Ecto neural progenitor cell (in vitro differentiated cells): ENCODE data around the gene RAB36.
A peak's percentile ranks its signal among the peaks of the same experiment; 100 is the strongest.

Experiments
- DNase-seq: peaks from one replicate; pipeline ENCODE4 v3.0.0-alpha.2; 2018; ENCODE audit warnings: low spot score

Gene RAB36

DNA sequence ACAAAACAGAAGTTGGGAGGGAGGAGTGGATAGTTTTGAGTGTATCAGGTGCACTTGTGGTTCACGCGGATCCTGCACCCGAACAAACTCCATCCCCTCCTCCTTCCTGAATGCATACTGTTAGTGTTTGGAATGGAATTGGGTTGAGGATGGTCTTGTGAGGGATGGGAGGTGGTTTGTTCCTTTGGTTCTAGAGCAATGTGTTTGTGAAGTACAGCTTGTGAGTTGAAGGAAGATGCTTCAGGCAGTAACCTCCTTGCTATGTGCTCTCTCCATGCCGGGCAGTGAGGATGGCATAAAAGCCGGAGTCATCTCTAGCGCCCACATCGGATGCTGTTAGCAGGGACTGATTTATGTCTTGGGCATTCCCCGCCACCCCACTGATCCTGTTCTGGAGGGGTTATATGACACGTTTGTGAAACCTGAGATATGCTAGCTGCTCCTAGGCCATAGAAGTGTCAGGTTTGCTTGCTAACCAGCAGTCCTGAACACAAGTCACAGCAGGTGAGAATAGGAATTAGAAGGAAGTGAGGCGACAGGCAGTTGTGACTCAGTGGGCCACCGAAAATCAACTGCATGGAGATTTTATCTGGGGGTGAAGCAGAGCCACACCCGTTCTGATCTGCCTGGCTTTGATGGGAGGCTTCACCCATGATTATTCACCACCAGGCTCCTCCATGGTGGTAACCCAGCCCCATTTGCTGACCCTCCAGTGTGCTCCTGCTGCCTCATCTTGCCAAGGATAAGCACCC, 37.2 kb downstream of the RAB36 start:
- DNase-seq = no peak

DNA sequence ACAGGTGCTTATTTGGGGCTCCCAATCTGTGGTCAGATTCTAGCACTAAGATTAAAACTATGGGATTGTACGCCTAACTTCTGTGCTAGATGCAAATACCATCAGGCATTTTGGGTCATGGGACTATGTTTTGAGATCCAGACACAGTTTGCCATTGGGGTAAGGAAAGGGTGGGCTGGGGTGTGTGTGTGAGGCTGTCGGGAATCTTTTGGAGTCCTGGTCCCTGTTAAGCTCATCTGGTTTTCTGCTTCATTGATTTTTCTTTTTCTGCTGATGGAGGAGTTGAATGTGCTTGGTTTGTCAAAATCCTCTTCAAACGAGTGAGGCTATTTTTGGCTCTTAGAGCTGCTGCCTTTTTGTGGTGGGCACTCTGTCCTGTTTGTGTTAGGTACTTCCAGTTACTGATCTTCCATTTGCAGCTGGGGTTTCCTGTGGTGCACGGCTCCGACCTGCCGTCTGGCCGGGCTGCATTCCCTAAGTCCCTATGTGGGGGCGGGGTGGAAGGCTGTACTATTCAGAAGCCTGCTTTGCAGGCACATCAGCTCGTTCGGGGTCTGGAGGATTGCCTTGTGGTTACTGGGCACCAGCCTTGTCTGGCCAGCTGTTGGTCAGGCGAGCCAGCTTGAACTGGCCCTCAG, 37.9 kb downstream of the RAB36 start:
- DNase-seq = peak; percentile 86

DNA sequence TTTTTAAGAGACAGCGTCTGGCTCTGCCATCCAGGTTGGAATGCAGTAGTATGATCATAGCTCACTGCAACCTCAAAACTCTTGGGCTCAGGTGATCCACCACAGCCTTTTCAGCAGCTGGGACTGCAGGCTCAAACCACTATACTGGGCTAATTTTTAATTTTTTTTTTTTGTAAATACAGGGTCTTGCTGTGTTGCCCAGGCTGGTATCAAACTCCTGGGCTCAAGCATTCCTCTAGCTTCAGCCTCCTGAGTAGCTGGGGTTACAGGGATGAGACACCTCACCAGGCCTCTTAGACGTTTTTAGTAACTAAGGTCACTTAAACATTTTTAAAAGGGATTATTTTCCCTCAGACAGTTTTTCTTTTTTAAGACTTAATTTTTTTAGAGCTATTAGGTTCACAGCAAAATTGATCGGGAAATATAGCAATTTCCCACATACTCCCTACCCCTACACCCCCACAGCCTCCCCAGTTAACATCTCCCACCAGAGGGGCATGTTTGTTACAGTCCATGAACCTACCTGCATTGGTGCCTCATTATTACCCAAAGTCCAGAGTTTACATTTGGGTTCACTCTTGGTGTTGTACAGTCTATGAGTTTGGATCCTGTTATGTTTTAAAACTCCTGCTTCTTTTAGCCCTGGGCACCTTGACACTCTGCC, 39.0 kb downstream of the RAB36 start:
- DNase-seq = no peak

DNA sequence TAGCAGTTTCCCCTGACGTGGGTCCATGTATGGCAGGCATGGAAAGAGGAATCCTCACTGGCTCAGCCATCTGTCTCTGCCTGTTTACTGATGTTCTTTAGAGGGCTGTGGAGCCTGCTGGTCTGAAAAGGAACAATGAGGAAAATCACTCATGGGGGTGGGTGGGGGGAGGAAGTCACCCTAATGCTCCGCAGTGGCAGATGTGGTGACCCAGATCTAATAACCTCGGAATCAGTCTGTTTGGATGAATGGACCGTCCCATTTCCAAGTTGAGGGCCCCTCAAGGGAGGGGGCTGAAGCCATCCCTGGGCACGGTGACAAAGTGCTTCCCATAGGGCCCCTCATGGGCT, 39.5 kb downstream of the RAB36 start:
- no peak for DNase-seq

DNA sequence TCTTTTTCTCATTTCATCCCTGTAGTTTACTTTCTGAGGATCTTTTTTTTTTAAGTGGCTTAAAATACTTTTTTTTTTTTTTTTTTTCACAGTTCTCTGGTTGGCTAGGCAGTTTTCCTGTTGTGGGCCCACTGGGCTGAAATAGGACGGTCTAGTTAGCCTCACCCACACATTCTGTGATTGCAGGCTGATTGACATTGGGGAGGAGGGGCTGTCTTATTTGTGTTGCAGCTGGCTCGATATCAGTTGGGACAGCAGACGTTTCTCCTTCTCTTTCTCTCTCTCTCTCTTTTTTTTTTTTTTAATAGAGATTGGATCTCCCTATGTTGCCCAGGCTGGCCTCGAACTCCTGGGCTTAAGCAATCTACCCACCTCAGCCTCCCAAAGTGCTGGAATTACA, 41.9 kb downstream of the RAB36 start:
- DNase-seq = no peak

DNA sequence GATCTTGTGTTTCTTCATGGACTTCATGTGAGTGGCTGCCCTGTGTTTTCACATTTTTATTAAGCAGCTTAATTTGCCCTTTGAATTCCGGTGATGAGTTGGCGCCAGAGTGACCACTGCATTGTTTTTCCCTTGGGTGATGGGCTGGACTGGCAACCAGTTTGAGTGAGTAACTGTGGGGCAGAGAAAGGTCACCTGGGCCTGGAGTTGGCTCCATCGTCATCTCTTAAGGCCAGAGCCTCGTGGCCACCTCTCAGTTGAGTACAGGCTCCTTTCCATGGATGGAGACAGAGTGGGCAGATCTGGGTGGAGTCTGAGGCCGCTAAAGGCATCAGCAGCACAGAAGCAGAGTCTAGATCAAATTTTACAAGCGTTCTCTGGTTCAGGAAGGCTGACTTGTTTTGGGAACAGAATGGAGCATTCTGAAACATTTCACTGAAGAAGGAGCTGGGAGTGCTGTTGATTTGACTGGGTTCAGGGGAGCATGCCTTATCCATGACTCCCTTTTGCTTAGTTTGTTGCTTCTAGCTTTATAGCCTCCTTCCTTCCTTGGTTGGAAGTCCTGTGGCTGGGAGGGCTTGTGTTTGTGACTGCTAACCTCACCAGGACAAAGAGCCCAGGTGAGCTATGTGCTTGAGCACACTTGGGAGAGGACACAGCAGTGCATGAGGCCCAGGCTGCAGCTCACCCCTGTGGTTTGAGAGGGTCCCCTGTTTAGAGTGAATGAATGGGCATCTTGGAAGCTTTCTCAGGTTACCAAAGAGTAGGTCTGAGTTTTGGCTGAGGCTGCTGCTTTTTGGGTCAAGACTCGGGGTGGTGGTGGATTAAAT, 42.8 kb downstream of the RAB36 start:
- no peak for DNase-seq

DNA sequence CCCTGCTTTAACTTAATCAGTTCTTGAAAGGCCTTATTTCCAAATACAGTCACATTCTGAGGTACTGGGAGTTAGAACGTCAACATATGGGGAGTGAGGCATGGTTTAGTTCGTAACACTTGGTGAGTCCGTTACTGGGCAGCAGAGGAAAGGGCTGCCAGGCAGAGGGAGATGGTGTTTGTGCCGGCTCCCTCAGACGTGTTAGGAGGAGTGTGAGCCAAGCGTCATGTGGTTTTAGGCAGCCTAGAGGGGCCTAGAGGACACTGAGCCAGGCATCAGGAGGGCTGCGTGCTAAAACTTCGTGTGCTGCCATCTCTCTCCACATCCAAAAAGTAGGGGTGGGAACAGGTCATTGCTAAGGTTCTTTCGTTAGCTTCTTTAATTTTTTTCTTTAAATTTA, 45.2 kb downstream of the RAB36 start:
- no peak for DNase-seq

DNA sequence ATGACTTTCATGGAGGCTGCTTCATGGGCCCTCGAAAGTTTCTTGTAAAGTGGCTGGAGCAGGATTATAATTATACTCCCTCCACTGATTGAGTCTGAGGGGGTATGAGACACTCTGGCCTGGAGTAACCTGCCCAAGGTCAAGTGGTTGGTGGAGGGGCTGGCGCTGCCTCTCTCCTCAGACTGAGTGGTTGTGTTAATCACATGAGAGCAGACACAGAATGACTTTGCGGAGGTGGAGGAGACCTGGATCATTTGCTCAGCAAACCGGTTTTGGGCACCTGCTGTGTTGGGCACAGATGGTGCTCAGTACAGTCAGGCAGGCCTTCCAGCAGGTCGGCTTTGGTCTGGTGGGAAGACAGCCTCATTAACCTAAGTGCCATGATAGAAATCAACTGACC, 46.9 kb downstream of the RAB36 start:
- no peak for DNase-seq

DNA sequence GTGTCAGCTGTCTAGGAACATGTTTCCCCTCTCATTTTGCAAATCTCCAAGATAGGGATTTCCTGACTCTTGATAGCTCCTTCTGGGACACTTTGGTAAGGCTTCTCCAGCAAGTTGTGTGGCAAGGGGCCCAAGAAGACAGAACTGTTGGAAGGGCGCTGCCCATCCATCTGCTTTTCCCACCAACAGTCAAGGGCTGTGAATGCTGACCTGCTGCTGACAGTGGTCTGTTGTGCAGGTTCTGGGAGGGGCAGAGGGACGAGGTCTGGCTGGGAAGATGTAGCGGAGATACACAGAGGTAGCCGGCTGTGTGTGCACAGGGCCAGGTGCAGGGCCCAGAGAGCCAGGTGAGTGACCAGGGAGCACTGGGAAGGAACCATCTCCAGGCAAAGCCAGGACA, 47.3 kb downstream of the RAB36 start:
- no peak for DNase-seq

DNA sequence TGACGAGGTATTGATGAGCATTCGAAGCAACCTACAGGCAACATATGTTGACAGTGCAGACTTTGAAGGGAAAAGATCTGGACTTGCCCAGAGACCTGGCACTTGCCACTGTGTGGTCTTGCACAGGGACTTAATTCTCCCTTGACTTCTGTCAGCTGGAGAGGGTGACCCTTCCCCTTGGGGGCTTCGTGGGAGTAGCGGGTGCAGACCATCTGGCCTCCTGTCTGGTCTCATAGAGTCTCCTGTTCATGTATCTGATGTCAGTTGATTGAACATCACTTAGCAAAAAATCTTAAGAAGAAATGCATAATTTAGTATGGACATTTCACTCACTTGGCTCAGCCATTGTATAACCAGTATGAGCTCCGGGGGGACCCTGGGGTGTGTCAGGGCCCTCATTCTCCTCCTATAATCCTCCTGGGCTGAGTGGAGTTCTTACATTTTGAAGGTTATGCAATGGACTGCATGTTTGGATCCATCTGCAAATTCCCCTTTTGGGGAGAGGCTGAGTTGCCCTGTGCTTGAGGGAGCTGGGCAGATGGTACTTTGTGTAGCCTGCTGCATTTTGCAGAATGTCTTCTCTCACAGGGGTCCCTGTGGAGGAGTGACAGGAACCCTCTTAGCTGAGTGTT, 48.0 kb downstream of the RAB36 start:
- DNase-seq = no peak

DNA sequence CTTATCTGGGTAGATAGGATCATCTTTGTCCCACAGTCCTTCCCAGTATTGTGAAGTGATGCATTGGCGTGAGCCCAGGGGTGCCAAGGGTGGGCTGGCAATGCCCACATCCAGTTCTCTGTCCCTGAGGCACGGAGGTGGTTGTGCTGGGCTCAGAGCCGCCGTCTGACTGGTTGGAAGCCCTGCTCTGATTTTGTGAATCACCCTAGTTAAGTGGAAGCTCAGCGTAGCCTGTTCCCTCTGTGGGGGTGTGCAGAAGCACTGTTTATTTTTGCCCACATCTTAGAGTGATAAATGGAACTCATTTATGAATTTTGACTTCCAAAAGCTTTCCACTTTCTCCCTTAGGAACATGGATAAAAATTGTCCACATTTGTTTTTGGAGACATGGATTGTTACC, 48.6 kb downstream of the RAB36 start:
- DNase-seq = no peak

DNA sequence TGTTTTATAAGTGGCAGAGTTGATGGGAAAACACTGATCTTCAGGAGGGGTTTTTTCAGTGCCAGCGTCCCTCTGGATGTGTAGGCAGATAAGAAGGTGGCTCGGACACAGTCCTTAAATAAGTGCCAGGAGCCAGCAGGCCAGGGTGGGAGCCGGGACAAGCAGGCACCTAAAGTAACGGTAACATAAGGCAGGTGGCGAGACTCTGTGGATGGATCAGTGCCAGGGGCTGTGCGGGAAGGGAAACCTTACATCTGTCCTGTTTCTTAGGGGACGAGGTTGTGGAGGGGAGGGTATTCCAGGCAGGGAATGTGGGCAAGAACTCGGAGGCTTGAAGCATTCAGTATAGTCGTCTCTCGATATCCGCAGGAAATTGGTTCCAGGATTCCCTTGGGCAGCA, 50.9 kb downstream of the RAB36 start:
- DNase-seq = no peak

DNA sequence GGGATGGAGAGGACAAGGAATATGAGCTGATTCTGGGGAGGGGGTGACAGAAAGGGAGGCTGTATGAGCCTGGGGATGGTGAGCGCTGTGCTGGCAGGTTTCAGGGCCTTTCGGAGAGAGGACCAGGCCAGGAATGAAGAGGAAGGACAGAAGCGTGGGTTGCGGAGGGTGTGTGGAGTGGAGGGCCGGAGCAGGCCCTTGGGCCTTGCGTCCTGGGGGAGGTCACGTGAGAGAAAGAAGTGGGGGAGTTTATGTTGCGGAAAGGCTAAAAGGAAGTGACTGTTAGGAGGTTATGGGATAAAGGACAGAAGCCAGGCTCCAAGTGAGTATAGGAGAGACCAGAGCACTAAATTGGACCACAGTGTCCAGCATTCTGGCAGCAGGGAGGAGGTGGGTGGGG, 52.6 kb downstream of the RAB36 start:
- DNase-seq = no peak

DNA sequence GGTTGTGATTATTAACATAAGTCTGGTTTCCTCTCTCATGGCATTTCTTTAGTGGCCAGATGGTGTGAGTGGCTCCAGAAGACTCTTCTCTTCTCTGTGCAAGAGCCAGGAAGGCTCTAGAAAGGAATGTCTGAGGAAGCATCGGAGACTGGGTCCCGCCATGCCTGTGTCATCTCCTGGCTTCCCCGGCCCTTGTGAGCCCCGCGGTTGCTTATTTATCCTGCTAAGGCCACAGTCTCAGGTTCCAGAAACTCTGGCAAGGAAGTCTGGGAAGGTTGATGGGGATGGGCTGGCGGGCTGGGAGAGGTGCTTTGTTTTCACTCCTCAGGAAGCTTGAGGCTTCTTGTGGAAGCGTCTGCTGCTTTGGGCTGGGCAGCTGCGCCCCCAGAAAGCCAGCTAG, 53.9 kb downstream of the RAB36 start:
- no peak for DNase-seq

DNA sequence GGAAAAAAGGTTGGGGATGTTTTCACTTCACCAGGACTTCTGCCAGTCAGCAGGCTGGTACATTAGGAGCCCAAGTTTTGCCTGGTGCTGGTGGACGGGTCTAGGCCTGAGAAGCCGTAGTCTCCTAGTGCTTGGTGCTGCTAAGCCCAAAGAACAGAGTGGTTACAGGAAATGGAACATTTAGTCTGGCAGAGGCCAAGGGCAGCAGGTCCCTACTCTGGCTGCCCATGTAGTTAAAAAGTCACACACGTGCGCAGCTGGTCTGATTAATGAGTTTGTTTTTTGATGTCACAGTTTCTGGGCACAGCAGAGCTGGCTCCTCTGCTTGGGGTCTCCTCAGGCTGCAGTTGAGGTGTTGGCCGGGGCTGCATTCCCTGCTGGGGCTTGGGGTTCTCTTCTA, 55.6 kb downstream of the RAB36 start:
- DNase-seq = no peak

DNA sequence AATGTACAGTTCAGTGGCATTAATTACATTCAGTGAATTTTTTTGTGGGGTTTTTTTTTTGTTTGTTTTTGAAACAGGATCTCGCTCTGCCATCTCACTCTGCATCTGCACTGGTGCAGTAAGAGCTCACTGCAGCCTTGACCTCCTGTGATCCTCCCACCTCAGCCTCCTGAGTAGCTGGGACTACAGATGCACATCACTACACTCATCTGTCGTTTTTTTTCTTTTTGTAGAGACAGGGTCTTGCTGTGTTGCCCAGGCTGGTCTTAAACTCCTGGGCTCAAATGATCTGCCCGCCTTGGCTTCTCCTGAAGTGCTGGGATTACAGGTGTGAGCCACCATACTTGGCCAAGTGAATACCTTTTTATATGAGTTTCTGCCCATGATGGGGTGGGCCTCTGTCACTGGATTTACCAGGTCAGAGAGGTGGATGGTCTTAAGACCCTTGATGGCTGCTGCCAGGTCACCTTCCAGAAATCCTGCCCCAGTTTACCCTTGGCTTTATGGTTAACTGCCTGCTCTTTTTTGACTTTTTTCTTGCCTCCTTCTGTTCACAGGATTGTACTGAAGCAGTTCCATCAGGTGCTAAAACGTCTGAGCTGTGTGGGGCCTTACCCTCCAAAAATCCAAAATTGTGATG, 57.7 kb downstream of the RAB36 start:
- no peak for DNase-seq

DNA sequence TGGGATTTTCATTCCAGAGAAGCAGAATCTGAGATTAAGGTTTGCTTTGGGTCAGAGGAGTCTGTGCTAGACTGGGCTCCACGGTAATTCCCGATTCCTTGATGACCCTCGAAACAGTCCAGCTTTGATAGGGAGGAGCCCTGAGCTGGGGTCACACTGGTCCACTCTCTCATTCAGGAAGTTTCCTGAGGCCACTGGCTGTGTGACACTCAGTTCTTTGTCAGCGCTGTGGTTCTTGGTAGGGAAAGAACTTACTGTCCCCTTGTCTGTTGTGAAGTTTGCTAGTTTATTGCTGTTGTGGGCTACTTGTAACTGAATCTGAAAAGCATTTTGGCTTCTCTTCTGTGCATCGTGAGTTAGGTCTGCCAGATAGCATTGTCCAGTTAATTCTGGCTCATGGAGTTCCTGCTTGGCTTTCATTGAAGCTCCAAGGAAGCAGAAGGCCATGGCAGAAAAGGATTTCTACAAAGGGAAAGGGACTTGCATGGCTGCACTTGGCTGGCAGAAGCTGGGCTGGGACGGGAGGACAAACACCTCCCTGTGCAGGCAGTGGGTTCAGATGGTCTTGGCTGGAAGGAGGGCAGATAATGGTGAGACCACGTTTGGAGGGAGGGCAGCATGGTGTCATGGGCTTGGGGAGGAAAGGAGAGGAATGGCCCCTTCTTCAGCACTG, 58.3 kb downstream of the RAB36 start:
- no peak for DNase-seq

DNA sequence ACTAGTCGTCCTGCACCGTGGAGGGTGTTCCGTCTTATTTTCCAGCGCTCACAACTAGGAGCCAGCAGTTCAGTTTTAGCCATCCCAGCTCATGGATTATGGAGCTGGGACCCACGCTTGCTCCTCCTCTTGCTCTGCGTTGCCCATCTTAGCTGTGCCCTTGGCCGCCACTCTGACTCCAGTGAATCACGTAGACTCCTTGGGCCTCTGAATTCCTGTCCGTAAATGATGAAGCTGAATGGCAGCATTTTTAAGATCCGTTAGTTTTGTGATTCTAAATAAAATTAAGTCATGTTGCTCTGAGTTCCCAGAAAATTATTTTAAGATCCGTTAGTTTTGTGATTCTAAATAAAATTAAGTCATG, 58.8 kb downstream of the RAB36 start:
- DNase-seq = no peak

DNA sequence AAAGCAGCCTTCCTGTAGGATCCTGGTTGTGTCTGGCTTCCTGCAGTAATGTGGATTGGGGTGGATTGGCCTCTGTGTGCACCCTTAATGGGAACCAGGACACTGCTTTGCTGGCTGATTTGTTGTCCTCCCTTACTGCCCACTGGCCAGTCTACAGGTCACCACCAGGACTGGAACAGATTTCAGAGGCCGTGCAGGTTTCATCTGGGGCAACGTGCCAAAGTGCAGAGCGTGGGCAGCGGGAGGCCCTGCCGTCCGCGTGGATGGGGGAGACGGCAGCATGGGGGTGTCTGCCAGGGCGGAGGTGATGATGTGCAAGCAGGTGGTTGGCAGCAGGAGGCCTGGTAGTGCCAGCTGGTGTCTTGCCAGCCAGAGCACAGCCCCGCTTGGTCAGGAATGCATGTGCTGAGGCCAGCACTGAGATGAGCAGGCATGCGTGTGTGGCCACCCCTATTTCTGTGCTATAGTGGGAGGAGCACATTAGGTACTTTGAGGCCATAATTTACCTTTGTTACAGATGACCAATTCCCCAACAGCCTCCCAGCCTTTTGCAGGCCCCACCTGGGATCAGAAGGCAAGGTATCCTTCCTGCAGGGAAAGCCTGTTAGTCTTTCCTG, 59.4 kb downstream of the RAB36 start:
- no peak for DNase-seq

DNA sequence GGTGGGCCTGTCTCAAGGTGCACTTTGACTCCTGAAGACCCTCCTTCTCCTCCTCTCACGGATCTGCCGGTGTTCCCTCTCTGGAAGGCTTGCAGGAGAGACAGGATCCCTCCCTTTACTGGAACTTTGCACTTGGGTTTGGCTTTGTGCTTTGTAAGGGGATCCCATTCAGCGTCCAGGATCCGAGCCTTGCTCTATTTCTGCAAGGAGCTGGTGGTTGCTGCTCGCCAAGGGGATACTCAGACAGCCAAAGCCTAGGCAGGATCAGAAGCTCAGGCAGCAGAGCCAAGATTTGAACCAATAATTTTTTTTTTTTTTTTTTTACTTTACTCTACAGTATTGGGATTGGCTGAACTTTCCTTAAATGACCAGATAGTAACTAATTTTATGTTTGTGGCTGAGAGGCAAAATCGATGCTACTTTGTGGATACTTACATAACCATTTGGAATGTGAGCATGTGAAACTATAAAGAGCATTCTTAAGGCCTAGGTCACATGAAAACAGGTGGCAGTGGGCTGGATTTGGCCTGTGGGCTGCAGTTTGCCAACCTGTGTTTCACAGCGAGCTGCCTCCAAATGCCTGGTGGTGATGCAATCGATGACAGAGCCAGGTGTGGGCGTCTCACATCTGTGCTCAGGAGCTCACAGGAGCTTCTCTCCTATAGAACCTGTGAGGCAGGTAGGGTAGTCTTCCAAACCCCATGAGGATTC, 60.2 kb downstream of the RAB36 start:
- DNase-seq = no peak
